SKM-1 (cell line): ENCODE measurements around the gene C20orf144.
A peak's percentile ranks its signal among the peaks of the same experiment; 100 is the strongest.

Experiments
- DNase-seq: peaks from one replicate; lab custom pipeline; 2025; ENCODE audit not compliant: unreplicated experiment; lab: John Stamatoyannopoulos, UW

C20orf144 gene

DNA sequence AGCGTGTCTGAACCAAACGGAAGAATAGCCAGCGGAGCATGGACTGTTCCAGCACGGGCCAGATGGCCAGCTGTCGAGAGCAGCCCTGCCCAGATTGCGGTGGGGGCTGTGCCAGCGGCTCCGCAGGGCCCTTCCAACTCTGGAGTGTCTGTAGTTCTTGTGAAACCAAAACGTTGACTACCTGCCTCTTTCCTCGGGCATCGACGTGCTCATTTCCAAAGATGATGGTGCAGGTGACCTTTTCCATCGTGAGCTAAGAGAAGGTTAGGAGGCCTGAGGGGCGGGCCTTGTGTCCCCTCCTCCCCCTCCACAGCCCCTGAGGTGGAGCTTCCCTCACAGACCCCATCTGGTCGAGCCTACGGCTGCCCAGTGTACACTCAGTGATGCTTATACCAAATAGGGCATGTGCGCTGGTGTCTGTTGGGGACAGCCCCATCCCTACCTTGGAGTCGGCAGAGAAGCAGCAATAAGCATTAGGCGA is 12.9 kb upstream of the C20orf144 start:
- no peak for DNase-seq

DNA sequence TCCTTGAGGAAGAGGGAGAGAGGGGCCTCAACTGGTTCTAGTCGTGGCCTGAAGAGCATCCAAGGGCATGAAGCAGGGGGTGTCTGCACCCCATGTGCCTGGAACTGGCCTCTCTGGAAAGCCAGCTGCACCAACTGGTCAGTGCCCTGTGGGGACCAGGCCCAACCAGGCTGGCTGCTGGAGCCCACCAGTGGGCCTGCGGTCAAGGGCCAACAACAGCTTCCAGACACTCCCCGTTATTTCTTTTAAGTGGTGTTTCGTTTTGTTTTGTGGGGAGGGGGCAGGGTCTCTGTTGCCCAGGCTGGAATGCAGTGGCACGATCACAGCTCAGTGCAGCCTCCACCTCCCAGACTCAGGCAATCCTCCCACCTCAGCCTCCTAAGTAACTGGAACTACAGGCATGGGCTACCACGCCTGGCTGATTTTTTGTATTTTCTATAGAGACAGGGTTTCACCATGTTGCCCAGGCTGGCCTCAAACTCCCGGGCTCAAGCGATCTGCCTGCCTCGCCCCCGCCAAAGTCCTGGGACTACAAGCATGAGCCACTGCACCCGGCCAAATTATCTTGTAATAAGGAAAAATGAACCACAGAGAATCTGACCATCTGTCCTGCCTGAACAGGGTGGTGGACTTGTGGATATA is 11.9 kb upstream of the C20orf144 start:
- no peak for DNase-seq

DNA sequence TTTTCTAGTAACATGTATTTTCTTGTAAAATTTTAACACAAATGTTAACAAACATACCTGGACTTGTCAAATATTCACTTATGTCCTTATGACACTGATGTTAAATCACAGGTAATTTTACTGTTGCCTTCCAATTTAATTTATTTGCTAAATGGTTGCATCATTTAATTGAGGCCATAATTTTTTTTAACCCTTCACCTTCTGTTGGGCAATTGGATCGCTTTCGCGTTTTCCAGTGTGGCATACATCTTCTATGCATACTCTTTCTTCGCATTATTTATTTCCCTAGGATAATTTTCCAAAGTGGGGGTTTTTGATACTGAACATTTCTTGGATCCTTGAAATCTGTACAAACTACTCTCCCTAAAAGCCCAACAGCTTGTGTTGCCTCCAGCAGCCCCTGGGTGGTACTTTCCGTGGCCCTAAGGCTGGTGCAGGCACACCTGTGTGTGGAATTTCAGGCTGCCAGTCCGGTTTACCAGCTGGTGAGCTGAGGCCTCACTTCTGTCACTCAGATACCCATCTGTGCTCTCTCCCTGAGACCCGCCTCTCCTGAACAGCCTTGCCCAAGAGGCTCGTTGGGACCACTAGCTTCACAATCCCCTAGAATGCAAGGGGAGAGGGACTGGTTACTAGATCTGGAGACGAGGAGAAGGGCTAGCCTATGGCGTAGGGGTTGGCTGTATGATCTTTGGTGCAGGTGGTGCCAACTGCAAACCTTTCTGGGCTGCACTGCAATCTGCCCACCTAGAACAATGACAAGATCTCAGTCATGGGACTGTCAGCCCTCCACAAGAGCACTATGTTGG is 11.2 kb upstream of the C20orf144 start:
- DNase-seq, result no peak

DNA sequence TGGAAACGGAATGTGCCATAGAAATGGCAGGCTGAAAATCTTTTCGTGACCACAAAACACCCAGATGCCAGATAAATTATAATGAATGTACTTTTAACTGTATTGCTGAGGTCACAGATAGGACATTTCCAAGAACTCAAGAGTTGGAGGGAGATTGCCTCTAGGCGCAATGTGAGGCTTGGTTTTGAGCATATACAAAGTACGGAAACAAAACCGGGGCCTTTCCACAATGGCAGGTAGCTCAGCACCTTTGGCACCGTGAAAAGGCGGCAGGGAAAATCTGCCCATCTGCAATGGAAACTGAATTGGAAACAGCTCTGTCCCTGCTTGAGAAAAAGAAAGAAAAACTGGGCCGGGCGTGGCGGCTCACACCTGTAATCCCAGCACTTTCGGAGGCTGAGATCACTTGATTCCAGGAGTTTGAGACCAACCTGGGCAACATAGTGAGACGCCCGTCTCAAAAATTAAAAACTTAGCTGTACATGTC is 10.5 kb upstream of the C20orf144 start:
- DNase-seq, result no peak

DNA sequence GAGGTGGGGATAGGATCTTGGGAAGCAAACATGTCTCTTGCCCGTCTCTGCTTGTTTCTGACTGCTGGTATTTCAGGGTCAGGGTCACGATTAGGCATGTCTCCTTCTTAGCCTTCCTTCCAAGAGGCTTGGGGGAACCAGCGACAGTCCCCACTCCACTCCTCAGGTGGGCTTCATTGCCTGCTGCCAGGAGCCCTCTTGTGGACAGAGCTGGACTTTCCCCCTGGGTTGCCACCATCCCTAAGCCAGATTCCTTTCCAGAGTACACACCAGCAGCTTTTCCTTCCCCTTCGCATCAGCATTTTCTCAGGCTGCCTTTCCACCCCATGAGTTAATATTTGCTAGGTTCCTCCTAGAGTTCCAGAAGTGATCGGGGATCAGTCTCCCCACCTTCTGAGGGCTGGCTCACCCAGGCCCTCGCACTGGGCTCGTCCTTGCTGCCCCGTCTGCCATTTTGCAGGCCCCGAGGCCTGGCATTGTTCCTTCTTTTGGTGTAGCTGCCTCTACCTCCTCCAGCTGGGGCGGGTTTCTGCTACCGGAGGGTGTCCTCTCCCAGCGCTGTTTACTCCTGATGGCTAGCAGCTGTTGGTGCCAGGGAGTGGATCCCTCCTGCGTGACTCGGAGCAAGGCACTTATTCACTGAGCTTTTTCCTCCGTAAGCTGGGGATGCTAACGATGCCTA is 8.8 kb upstream of the C20orf144 start:
- peak; percentile 7 for DNase-seq

DNA sequence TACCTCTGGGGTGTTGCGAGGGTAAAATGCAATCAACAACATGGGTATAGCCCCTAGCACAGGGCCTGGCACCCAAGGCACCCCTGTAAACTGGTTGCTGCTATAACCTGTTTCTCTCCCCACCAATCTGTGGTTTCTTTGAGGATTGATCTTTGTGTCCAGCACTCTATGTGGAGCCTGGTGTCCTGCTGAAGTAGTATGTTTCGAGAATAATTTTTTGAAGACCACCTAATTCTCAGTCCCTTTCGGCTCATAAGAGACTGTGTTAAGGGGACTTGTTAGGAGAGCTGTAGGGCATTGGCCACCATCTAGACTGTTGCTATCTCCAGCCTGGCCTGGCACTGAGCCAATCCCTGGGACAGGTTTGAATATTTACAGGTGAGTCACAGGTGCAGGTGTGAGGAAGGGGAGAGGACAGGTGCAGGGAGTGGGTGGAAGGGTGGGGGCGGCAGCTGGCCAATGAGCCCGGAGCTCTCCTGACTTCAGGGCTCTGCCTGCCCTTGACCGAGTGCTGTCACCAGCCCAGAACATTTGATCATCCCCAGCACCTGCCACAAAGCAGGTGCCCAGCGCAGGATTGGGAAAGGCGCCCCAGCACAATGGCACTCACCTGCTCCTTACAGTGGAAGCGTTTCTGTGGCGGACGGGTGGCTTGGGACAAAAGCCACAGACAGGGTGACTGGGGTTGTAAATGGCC is 8.1 kb upstream of the C20orf144 start:
- no peak for DNase-seq

DNA sequence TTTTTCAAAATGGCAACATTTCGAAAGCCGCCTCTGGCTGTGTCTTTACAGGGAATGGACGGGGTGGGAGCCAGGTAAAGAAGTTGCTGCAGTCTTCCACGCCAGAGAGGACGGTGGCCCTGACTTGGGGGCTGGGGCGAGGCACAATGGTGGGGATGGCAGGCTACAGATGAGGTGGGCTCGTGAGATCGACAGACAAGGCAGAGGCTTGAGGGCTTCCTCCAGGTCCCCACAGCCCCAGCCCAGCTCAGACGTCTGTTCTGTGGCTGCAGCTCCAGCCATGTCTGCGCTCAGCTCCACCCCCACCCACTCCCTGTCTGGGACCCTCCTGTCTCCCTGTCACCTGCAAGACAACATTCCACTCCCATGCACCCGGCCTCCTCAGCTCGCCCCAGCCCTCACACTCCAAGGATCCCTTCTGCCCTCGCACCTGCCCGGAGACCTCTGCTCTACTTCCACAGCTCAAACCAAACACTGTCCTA is 7.4 kb upstream of the C20orf144 start:
- DNase-seq, result no peak

- DNase-seq, result no peak
Observed at GRCh38 chr20:33655164-33655563, 7.0 kb upstream of the C20orf144 start.

- no peak for DNase-seq
Observed at GRCh38 chr20:33656010-33656782, 5.9 kb upstream of the C20orf144 start.

DNA sequence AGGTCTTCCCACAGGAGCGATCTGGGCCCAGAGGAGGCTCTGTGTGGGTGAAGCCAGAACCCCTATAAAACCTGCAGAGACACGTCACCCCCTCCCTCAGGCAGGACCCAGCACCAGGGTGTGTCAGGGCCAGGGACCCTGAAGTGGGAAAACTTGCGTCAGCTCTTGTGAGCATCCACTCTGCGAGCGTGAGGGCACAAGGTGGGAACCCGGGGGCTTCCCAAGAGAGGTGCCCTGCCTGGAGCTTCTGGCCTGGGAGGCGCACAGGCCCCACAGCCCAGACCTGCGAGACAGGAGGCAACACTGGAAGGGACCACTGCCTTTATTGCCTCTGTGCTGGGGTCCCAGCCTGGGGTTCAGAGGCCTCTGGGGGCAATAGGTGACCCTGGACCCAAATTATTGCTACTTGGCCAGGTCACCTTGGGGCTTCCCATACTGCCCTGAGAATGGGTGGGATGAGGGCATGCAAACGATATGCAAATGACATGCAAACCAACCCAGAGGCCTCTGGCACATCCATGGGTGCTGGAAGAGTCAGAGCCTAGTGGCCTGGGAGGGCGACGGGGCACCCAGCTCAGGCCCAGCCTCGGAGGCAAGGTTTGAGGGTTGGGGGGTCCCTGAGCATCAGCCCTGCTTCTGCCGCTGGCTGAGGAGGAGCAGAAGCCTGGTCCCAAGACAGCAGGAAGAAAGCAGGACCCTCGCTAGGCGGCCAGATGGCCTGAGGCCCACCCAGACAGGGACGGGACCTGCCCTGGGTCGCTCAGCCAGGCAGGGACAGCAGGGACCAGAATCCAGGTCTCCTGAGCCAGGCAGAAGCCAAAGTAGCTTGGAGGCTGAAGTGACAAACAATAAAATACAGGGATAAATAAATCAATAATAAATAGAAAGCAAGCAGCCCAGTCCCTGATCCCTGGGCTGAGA is 5.1 kb upstream of the C20orf144 start:
- no peak for DNase-seq

GRCh38 chr20:33657704-33658095 is 4.4 kb upstream of the C20orf144 start:
- no peak for DNase-seq

DNA sequence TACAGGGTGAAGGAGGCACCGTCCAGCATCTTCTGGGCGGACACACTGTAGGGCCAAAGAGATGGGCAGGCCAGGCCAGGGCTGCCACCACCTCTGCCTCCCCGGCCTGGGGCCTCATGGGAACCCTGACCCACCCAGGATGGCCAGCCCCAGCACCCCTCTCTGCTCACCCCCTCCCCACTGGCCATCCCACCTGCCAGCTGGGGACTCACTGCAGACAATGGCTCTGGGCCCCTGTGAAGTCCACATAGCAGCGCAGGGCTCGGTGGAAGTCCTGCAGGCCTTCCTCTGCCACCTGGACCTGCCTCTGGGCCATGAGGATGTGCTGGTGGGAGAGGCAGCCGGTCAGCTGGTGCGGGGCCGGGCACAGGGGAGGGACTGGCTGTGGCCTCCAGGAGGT is 3.6 kb upstream of the C20orf144 start:
- DNase-seq, result no peak

DNA sequence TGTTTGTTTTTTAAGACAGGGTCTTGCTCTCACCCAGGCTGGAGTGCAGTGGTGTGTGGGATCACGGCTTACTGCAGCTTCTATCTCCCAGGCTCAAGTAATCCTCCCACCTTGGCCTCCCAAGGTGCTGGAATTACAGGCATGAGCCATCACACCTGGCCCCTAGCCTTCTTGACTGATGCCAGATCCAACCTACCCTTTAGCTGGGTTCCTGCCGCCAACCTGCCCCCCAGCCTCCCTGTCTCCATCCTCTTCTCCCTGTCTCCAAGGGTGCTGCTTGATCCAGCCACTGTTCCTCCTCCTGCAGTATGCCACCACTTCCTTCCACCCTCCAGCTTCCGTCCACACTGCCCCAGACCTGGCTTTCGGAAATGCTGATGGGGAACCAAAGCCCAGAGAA is 3.2 kb upstream of the C20orf144 start:
- no peak for DNase-seq

GRCh38 chr20:33659341-33660034 is 2.6 kb upstream of the C20orf144 start:
- DNase-seq, result no peak

DNA sequence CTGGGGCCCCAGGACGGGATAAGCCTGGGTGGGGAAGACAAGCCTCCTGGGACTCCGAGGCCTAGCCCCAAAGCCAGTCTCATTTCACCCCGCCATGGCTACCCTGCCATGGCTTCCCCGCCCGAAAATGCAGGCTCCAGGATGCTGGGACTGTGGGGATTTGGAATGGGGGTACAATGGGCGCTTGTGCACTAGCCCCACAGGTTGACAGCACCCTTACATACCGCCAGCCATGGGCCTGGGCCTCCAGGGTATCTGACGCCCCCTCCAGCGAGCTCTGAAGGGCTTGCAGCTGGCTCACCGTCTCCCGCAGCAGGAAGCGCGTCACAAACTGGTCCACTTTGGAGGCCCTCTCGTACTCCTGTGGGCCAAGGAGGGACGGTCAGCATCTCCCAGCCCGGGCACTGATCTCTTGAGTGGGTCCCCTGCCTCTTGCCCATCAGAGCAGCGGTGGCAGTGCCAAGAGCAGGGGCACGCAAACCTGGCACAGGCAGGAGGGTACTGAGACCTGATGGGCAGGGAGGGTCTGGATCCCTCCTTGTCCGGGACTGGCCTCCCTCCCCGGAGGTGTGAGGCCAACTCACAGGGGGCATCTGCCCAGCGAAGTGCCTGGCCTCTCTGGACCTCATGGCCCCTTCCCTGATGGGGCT is 2.0 kb upstream of the C20orf144 start:
- DNase-seq, result no peak

DNA sequence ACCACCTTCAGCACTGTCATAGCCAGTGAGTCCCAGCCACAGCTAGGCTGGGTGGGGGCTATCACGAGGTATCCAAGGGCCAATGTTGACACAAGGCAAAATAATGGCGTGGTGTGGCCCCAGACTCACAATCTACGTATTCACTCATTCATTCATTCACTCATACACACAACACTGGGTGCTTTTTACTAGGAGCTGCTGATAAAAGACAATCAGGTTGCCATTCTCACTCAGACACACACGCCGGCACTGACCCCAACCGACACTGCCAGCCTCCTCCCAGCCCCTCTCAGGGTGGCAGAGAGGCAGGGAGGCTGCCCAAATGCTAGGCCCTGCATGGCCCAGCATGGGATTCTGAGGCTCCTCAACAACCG is 1.5 kb upstream of the C20orf144 start:
- DNase-seq, result no peak

DNA sequence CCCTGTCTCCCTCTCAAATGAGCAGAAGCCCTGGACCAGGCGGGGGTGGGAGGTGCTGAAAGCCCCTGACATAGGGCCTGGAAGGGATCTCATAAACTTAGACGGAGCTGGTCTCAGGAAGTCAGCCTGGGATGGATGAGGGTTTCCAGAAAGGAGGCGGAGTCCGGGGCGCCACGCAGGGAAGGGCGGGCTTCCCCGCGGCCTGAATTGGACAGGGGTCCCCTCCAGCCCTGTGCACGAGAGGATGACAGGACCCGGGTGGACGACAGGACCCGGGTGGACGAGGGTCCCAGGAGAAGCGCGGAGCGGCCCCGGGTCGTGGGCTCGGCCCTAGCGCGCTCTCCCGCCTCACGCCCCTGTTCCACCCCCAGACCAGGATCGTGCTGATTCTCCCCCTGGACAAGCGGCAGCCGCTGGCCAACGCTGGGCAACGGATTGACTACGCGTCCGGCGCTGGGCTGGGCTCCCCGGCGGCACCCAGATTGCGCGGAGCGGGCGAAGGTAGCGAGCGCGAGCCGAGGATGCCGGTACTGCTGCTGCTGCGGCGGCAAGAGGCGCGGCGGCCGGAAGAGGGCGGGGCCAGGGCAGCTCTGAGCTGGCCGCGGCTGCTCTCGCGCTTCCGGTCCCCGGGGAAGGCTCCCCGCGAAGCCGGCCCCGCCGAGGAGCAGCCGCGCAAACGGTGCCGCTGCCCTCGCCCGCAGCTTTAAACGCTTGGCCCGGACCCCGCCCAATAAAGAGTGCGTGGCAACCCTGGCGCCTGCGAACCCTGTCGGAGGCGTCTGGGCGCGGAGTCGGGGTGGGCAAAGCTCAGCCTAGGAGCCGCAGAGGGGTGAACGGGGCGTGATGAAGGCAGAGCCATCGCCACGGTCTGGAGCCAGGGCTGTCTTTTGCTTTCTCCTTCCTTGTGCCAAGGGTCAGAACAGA is 1.3 kb downstream of the C20orf144 start:
- DNase-seq, result peak; percentile 27
